ENCODE measurements around the gene TSR3. TPM values are rescaled to one million over a fixed set of nuclear protein-coding genes. Genes with fewer than 3 reads are reported as not detected.

Gene TSR3
- total RNA-seq, 2 donors from 2014 or later: 70.5 to 98.8 TPM

DNA sequence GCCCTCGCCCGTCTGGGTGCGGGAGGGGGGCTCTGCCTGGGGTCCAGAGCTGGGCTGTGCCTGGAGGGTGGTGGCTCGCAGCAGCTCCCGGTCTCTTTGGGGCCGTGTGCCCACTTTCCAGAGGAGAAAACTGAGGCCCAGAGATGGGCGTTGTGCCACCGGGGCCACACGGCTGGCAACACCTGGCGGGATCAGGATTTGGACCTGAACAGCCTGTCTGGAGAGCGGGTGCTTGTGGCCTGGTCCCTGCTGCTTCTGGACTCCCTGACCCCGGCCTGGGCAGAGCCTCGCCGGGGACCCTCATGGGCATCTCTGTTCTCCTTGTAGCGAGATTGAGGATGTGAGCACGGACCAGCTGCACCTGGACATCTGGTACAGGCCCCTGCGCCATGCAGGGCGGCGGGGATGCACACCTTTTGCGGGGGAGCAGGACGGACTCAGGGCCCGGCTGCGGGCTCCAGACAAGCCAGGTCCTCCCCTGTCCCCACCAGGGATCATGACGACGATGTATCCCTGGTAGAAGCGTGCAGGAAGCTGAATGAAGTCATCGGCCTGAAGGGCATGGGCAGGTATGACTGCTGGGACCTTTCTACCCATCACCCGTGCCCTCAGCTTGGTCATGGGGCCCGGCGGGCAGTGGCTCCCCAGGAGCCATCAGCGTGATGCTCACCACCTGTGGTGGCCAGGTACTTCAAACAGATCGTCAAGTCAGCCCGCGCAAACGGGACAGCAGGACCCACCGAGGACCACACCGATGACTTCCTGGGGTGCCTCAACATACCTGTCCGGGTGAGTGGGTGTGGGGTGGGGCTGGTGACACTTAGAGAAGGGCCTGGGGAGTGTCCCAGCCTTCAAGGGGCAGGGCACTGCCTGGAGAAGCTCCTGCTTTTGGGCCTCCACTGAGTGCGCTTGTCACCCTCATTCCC lies 9.9 kb downstream of the TSR3 start:
- ATAC-seq (no peak), DNase-seq (no peak)
- peaks cover 25% of the 10 kb centered on the region for H3K4me1 ChIP-seq
- H3K4me3 ChIP-seq: no peak overlapping the region
- H3K27ac ChIP-seq: peak overlapping the region in 1 of 4 donors; percentile 29
- TF ChIP-seq, protein P1, sequence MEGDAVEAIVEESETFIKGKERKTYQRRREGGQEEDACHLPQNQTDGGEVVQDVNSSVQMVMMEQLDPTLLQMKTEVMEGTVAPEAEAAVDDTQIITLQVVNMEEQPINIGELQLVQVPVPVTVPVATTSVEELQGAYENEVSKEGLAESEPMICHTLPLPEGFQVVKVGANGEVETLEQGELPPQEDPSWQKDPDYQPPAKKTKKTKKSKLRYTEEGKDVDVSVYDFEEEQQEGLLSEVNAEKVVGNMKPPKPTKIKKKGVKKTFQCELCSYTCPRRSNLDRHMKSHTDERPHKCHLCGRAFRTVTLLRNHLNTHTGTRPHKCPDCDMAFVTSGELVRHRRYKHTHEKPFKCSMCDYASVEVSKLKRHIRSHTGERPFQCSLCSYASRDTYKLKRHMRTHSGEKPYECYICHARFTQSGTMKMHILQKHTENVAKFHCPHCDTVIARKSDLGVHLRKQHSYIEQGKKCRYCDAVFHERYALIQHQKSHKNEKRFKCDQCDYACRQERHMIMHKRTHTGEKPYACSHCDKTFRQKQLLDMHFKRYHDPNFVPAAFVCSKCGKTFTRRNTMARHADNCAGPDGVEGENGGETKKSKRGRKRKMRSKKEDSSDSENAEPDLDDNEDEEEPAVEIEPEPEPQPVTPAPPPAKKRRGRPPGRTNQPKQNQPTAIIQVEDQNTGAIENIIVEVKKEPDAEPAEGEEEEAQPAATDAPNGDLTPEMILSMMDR (IDR thresholded peaks at IDR 0.05): no peak
- TF ChIP-seq POLR2A (IDR thresholded peaks at IDR 0.05): no peak
- 82 to 86% methylated on average over 10 to 36 of the region's 39 CpGs for WGBS, 2 donors
- no peaks in the 10 kb centered on the region for H3K36me3 ChIP-seq (replicated peaks in 1 of 2; ENCODE audit: insufficient read depth in 1 of 2, low read depth in 2 of 2)
- intact Hi-C loops (cut with DNase I): no loop called here
- H3K27me3 ChIP-seq: no peaks in the 10 kb centered on the region
- no peaks in the 10 kb centered on the region for H3K9me3 ChIP-seq

DNA sequence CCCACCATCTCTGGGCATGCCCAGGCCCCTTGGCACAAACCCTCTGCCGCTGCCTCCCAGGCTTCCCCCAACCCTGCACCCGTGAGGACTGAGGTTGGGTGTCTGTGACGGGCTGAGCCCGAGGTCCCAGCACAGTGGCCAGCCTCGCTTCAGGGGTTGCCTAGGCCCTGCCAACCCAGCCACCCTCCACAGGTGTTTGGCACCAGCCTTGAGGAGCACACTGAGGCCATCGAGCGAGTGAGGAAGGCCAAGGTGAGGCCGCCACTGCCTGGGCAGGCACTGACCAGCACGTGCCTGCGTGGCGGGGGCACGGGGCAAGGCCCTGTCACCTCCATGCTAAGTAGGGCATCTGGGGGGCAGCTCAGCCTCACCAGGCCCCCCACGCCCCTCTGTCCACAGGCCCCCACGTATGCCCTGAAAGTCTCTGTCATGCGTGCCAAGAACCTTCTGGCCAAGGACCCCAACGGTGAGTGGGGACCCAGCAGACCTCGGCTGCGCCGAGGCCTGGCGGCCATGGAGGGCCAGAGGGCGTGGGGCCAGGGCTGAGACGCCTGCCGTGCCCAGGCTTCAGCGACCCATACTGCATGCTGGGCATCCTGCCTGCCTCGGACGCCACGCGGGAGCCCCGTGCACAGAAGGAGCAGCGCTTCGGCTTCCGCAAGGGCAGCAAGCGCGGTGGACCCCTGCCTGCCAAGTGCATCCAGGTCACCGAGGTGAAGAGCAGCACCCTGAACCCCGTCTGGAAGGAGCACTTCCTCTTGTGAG lies 10.8 kb downstream of the TSR3 start:
- H3K36me3 ChIP-seq (replicated peaks in 1 of 2; ENCODE audit: insufficient read depth in 1 of 2, low read depth in 2 of 2): no peaks in the 10 kb centered on the region
- H3K9me3 ChIP-seq: no peaks in the 10 kb centered on the region
- TF ChIP-seq POLR2A (IDR thresholded peaks at IDR 0.05): no peak
- H3K27me3 ChIP-seq: no peaks in the 10 kb centered on the region
- H3K4me3 ChIP-seq: no peak overlapping the region
- ATAC-seq (no peak), DNase-seq (no peak)
- peaks cover 25% of the 10 kb centered on the region for H3K4me1 ChIP-seq
- intact Hi-C loops (cut with DNase I): no loop called here
- H3K27ac ChIP-seq: no peak overlapping the region
- 84 to 86% methylated on average over 9 to 35 of the region's 36 CpGs for WGBS, 2 donors

DNA sequence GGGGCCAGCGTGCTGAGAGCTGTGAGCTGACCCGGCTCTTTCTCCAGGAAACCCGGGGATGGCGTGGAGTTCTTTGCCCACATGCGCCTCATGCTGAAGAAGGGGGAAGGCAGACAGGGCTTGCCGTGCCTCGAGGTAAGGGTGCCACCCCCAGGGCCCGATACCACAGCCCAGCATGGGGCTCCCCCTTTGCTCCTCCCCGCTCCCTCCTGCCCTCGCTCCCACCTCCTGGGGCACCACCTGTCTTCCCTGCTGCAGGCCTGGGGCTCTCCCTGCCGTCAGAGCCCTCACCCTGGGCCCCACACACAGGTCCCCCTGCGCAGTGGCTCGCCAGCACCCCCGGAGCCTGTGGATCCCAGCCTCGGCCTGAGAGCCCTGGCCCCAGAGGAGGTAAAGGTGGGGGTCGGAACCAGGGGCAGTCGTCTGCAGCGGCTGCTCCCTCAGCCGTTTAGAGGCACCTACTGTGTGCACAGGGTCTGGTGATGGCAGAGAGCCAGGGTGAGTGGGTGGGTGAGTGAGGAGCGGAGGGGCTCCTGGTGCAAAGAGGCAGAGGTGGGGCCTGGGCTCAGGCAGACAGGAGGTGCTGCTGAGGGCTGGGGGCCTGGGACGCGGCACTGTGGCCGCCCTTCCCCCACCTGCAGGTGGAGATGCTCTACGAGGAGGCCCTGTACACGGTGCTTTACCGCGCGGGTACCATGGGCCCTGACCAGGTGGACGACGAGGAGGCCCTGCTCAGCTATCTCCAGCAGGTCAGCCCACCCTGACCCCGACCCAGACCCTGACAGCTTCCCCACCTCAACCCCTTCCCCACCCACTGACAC lies 12.6 kb downstream of the TSR3 start:
- Histone ChIP-seq H3K27me3 (peaks cover 1 to 9% of the 10 kb centered on the region in 2 donors), H3K36me3 (replicated peaks in 1 of 2; ENCODE audit: insufficient read depth in 1 of 2, low read depth in 2 of 2) (no peaks in the 10 kb centered on the region), H3K27ac (no peak overlapping the region), H3K9me3 (no peaks in the 10 kb centered on the region), H3K4me3 (no peak overlapping the region), H3K4me1 (peaks cover 28% of the 10 kb centered on the region)
- 55 to 65% methylated on average over 27 to 28 of the region's 31 CpGs for WGBS, 2 donors
- intact Hi-C loops (cut with DNase I): no loop called here
- ATAC-seq (no peak), DNase-seq (no peak)
- no peak for TF ChIP-seq POLR2A (IDR thresholded peaks at IDR 0.05)
- TF ChIP-seq, protein P1 (IDR thresholded peaks at IDR 0.05): no peak

- WGBS, 2 donors: 42% methylated on average over 27 of the region's 30 CpGs; no CpG with 5 or more reads in 1 of the 2 donors
- Histone ChIP-seq H3K27me3 (peaks cover 8 to 17% of the 10 kb centered on the region in 2 donors), H3K4me1 (peaks cover 28% of the 10 kb centered on the region), H3K36me3 (replicated peaks in 1 of 2; ENCODE audit: insufficient read depth in 1 of 2, low read depth in 2 of 2) (no peaks in the 10 kb centered on the region), H3K9me3 (no peaks in the 10 kb centered on the region), H3K4me3 (no peak overlapping the region), H3K27ac (no peak overlapping the region)
- intact Hi-C loops (cut with DNase I): no loop called here
- DNase-seq (peak; percentile 51 to 81 (median 72)), ATAC-seq (no peak)
- TF ChIP-seq, protein P1 (IDR thresholded peaks at IDR 0.05): peak; percentile 25 to 68 (median 49)
- TF ChIP-seq POLR2A (IDR thresholded peaks at IDR 0.05): no peak
Measured at GRCh38 chr16:1338119-1338730, 13.5 kb downstream of the TSR3 start.

All from body of pancreas (tissue), 4 donors.